NCI-H69 (cell line): Measurements from ENCODE around the gene SERPINA4.

Source experiments
- DNase-seq: peaks from one replicate; lab custom pipeline; 2025; lab: John Stamatoyannopoulos, UW

The SERPINA4 gene

GRCh38 chr14:94560751-94561655 is at the start of gene SERPINA4:
Gene SERPINA4 (plus strand): TSS chr14:94561442. CDS start chr14:94563483, 2,041 bp downstream.
- no peak for DNase-seq

- DNase-seq: no peak
Measured at GRCh38 chr14:94514351-94514750, 46.9 kb upstream of the SERPINA4 start.

- no peak for DNase-seq
Measured at GRCh38 chr14:94515426-94515825, 45.8 kb upstream of the SERPINA4 start.

- DNase-seq: no peak
Measured at GRCh38 chr14:94515856-94516255, 45.4 kb upstream of the SERPINA4 start.

- no peak for DNase-seq
Measured at GRCh38 chr14:94517248-94517640, 44.0 kb upstream of the SERPINA4 start.

GRCh38 chr14:94517641-94518257 is 43.5 kb upstream of the SERPINA4 start:
- DNase-seq: no peak

GRCh38 chr14:94521375-94522114 is 39.7 kb upstream of the SERPINA4 start:
- no peak for DNase-seq

GRCh38 chr14:94522115-94522724 is 39.0 kb upstream of the SERPINA4 start:
- no peak for DNase-seq

- no peak for DNase-seq
Measured at GRCh38 chr14:94523265-94523664, 38.0 kb upstream of the SERPINA4 start.

- DNase-seq: no peak
Measured at GRCh38 chr14:94524093-94524492, 37.1 kb upstream of the SERPINA4 start.

GRCh38 chr14:94531187-94531586 is 30.1 kb upstream of the SERPINA4 start:
- DNase-seq: no peak

- DNase-seq: no peak
Measured at GRCh38 chr14:94532447-94532846, 28.8 kb upstream of the SERPINA4 start.

- DNase-seq: no peak
Measured at GRCh38 chr14:94535506-94535905, 25.7 kb upstream of the SERPINA4 start.

- DNase-seq: peak; percentile 7
Measured at GRCh38 chr14:94536836-94537235, 24.4 kb upstream of the SERPINA4 start.

- no peak for DNase-seq
Measured at GRCh38 chr14:94538070-94538740, 23.0 kb upstream of the SERPINA4 start.

- no peak for DNase-seq
Measured at GRCh38 chr14:94539181-94539580, 22.1 kb upstream of the SERPINA4 start.

GRCh38 chr14:94540031-94540794 is 21.0 kb upstream of the SERPINA4 start:
- no peak for DNase-seq

- DNase-seq: no peak
Measured at GRCh38 chr14:94541234-94541975, 19.8 kb upstream of the SERPINA4 start.

GRCh38 chr14:94542111-94542810 is 19.0 kb upstream of the SERPINA4 start:
- no peak for DNase-seq
